Stimulated activated CD4-positive, alpha-beta T cell treated with anti-CD3 and anti-CD28 coated beads, Interleukin-12 subunit alpha, Interleukin-12 subunit beta, amount 100 ng/mL, for 24 hours (primary cell): ENCODE data around the gene GRIK3.

Experiments used
- DNase-seq, 2 experiments: peaks; one replicate each; pipeline ENCODE4 v3.0.0-alpha.2; 2020; ENCODE audit warnings: low read depth in 2 of 2

GRIK3 gene

GRCh38 chr1:36829961-36830360 lies 204.4 kb downstream of the GRIK3 start:
- DNase-seq, result no peak

GRCh38 chr1:36829066-36829465 lies 205.2 kb downstream of the GRIK3 start:
- DNase-seq, result no peak

GRCh38 chr1:36825226-36825625 lies 209.1 kb downstream of the GRIK3 start:
- no peak for DNase-seq

GRCh38 chr1:36824390-36824861 lies 209.9 kb downstream of the GRIK3 start:
- no peak for DNase-seq

- DNase-seq, result no peak
These were observed 211.7 kb downstream of the GRIK3 start for GRCh38 chr1:36822648-36823047.

- no peak for DNase-seq
These were observed 212.9 kb downstream of the GRIK3 start for GRCh38 chr1:36821386-36821785.

GRCh38 chr1:36818771-36819170 lies 215.5 kb downstream of the GRIK3 start:
- DNase-seq, result no peak

GRCh38 chr1:36816348-36816747 lies 218.0 kb downstream of the GRIK3 start:
- DNase-seq, result no peak

- no peak for DNase-seq
These were observed 219.5 kb downstream of the GRIK3 start for GRCh38 chr1:36814774-36815173.

- DNase-seq, result no peak
These were observed 220.2 kb downstream of the GRIK3 start for GRCh38 chr1:36814083-36814482.

- DNase-seq, result no peak
These were observed 227.1 kb downstream of the GRIK3 start for GRCh38 chr1:36807262-36807661.

- no peak for DNase-seq
These were observed 228.2 kb downstream of the GRIK3 start for GRCh38 chr1:36805979-36806640.

- DNase-seq, result no peak
These were observed 229.5 kb downstream of the GRIK3 start for GRCh38 chr1:36804669-36805314.

GRCh38 chr1:36803868-36804570 lies 230.3 kb downstream of the GRIK3 start:
- no peak for DNase-seq

- no peak for DNase-seq
These were observed 232.3 kb downstream of the GRIK3 start for GRCh38 chr1:36802018-36802417.

- no peak for DNase-seq
These were observed 236.6 kb downstream of the GRIK3 start for GRCh38 chr1:36797761-36798160.

- DNase-seq, result no peak
These were observed 237.6 kb downstream of the GRIK3 start for GRCh38 chr1:36796733-36797132.

- DNase-seq, result no peak
These were observed 238.2 kb downstream of the GRIK3 start for GRCh38 chr1:36796106-36796590.

GRCh38 chr1:36794460-36794859 lies 239.9 kb downstream of the GRIK3 start:
- DNase-seq, result no peak

GRCh38 chr1:36793452-36793851 lies 240.9 kb downstream of the GRIK3 start:
- no peak for DNase-seq

- no peak for DNase-seq
These were observed 242.0 kb downstream of the GRIK3 start for GRCh38 chr1:36792292-36792691.

- DNase-seq, result no peak
These were observed 244.1 kb downstream of the GRIK3 start for GRCh38 chr1:36790191-36790590.

- no peak for DNase-seq
These were observed 244.8 kb downstream of the GRIK3 start for GRCh38 chr1:36789535-36789934.
